Medulla oblongata (tissue), 1 donor: ENCODE data around the gene CRACR2A.
A peak's percentile ranks its signal among the peaks of the same experiment; 100 is the strongest.

Experiments
- DNase-seq: peaks from one replicate; pipeline ENCODE4 v3.0.0-alpha.2; 2015; ENCODE audit errors: extremely low spot score

CRACR2A gene

GRCh38 chr12:3622822-3623690 lies 129.9 kb downstream of the CRACR2A start:
- DNase-seq, result no peak

GRCh38 chr12:3622021-3622821 lies 130.7 kb downstream of the CRACR2A start:
- DNase-seq, result no peak

GRCh38 chr12:3620856-3621255 lies 132.1 kb downstream of the CRACR2A start:
- no peak for DNase-seq

- no peak for DNase-seq
Measured at GRCh38 chr12:3617565-3617964, 135.3 kb downstream of the CRACR2A start.

- no peak for DNase-seq
Measured at GRCh38 chr12:3615862-3616261, 137.0 kb downstream of the CRACR2A start.

GRCh38 chr12:3614806-3615466 lies 138.0 kb downstream of the CRACR2A start:
- DNase-seq, result no peak

- DNase-seq, result no peak
Measured at GRCh38 chr12:3613641-3614395, 139.1 kb downstream of the CRACR2A start.

GRCh38 chr12:3611860-3612703 lies 140.8 kb downstream of the CRACR2A start:
- peak; percentile 29 for DNase-seq

GRCh38 chr12:3607821-3608220 lies 145.1 kb downstream of the CRACR2A start:
- DNase-seq, result no peak

- DNase-seq, result no peak
Measured at GRCh38 chr12:3607039-3607720, 145.7 kb downstream of the CRACR2A start.

- DNase-seq, result no peak
Measured at GRCh38 chr12:3606128-3606527, 146.8 kb downstream of the CRACR2A start.

- no peak for DNase-seq
Measured at GRCh38 chr12:3605692-3606091, 147.2 kb downstream of the CRACR2A start.

- peak; percentile 13 for DNase-seq
Measured at GRCh38 chr12:3604748-3605586, 147.9 kb downstream of the CRACR2A start.

GRCh38 chr12:3604286-3604685 lies 148.6 kb downstream of the CRACR2A start:
- no peak for DNase-seq

- no peak for DNase-seq
Measured at GRCh38 chr12:3603576-3603975, 149.3 kb downstream of the CRACR2A start.

GRCh38 chr12:3602488-3602887 lies 150.4 kb downstream of the CRACR2A start:
- no peak for DNase-seq

- DNase-seq, result no peak
Measured at GRCh38 chr12:3601461-3602150, 151.3 kb downstream of the CRACR2A start.

GRCh38 chr12:3600951-3601350 lies 152.0 kb downstream of the CRACR2A start:
- no peak for DNase-seq
